AG20443 (cell line): ENCODE measurements around the gene MKI67.

Experiments
- DNase-seq: peaks from one replicate; pipeline ENCODE4 v3.0.0; 2012; ENCODE audit warnings: low spot score, mixed read lengths

MKI67 gene

DNA sequence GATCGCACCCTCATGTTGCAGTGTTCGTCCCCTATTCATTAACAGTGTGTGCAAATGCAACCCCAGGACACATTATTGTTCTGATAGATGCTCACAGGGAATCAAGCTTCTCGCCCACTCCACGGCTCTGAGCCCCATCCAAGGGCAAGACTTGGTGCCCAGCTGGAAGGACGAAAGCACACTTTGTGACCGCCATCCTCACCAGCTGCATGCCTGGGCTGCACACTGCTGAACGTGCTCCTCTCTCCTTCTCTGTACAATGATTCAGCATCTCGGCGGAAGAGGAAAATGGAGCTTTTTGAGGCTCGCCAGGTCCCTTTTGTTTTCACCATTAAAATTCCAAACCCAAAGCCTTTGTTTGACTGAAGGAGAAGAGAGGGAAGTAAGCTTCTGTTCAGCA lies 41.9 kb downstream of the MKI67 start:
- no peak for DNase-seq

DNA sequence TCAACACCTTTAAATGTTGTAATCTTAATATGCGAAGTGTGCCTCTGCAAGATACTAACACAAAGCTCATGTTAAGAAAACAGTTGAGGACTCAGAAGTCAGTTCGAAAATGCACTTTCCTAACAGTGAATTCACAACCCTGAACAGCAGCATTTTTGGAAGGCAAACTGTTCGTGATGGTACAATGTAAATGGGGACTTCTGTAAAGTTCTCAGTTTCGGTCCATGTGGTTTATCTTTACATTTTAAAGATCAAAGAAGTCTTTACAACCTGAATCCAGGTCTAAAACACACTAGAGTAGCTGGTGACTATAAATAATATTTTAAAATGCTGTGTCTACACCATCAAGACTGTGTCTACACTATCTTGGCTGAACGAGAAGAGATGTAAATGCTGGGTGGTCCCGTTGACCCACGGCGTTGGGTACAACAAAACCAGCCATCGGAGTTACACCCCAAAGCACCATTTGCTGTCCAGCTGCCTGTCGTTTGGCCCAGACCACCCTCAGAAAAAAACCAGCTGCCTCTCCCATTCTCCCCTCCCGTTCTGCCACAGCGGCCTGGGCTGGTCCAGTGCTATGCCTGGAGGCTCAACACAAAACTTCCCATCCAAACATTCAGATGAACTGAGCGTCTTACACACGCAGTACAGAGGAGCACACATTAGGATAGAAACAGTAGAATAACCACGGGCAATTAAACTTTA lies 42.9 kb downstream of the MKI67 start:
- no peak for DNase-seq

DNA sequence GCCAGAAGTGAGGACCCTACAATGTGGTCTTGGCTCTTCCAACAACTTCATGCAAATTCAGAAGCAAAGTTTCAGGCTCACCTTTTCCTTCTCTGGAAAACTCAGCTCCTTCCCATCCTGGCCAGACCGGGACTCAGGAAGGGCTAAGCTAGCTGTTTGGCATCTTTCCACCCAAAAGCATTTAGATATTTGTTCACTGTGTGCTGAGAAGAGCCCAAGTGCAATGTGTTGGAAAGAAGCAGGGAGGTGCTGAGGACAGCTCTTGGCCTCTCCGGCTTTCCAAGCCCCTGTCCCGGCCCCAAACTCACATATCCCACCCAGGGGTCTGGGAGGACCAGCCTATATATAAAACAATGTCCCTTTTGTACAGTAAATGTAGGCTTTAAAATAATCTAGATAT lies 44.5 kb downstream of the MKI67 start:
- DNase-seq = no peak

DNA sequence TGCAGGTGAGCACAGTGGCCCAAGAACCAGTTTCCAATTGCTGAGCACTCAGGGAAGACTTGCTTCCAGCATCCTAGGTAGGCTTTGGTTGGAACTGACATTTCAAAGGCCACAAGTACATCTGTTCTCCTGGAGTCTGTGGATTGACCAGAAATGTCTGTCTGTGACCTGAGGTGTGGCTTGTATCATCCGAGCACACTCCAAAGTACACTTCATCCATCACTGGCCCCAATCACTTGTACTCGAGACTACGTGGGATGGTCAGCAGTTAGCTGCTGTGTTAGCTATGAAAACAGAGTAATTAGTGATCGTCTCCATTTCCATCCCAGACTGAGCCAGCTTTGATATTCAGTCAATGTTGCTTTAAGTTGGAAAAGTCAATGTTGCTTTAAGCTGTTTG lies 45.0 kb downstream of the MKI67 start:
- no peak for DNase-seq

DNA sequence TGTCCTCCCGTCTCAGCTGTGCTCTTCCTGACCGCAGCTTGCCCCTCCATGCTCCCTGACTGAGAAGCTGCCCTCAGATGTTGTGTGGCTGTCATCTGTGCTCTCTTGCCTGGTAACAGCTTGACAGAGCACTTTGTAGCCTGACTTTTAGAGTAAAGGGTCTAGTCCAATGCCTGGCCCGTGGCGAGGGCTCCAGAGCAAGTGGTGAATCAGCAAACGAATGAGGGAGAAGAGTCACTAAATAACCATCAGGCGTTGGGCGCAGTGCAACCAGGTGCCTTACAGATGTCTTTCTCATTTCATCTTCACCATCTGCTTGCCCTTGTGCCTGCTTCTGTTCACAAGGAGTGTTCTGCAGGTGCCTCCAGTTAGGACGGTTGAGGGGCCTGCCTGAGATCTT lies 45.6 kb downstream of the MKI67 start:
- no peak for DNase-seq

DNA sequence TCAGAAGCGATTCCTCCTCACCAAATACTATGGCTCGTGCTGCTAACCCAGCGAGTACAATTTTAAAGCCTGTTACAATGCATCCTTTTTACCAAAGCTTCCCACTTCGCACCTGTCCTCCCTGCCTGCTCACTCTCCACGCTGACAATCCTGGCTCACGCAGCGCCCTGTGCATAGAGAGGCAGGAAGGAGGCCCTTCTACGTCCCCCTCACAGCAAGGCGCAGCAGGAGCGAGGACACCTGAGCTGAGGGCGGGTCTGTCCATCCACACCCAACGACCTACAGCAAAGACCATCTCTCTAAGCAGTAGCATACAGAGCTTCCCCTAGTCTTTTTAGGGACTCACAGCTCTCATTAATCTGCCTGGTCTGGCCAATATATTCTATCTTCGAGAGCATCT lies 46.0 kb downstream of the MKI67 start:
- no peak for DNase-seq

DNA sequence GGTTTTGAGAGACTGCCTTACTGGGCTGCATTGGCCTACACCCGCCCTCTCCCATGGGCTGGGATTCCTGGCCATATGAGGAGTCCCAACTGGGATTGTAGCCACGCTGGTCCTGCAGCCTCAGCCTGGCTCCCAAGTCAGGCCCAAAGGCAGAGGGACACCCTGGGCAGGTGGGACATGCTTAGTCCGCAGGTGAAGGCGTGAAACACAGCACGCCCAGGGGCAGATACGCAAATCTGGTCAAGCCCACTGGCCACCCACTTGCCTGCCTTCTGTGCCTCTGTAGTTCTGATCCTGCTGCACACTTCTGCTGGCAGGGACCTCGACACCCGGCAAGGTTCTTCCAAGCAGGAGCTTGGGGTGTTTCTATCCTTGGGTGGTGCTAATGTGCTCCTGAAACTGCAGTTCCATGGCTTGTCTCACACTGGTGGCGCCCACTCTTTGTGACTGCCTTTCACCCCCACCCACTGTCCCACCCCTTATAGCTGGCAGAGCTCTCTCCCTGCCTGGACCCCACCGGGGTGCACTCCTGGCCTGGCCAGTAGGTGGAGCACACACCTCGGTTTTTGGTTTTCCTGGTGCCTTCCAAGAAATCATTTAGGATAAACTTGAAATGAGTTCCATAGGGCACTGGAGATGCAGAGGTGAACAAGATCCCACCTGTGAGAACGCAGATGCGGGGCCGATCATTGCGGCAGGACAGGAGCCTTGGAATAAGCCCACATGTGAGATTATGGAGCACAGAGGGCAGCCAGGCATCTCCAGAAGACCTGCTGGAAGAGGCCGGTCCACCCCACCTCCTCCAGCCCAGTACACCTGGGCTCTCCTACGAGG lies 47.9 kb downstream of the MKI67 start:
- peak; percentile 89 for DNase-seq

DNA sequence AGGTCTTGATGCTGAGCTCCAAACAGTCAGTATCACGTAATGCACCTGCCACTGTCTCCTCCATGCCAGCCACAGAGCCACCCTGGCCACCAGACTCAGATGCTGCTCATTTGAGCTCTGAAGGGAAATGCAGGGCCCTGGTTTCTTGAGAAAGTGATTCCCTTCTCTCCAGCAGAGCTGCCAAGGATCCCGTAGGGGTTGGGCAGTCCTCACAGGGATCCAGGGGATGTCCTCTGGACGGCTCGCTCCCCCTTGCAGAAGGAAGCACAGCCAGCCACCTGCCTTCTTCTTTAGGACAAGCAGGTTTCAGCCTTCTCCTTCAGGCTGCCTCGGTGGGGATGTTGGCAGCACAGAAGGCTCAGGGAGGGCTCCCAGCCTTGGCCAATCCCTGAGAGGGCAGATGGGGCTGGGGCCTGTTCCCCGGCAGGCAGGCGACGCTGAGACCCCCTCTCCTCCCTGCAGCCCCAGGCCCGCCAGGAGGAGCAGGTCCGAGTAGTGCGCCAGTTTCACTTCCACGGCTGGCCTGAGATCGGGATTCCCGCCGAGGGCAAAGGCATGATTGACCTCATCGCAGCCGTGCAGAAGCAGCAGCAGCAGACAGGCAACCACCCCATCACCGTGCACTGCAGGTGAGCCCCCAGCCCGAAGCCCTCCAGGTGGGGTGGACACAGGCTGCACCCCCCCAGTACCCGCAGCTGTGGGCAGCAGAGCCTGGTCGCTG lies 48.9 kb downstream of the MKI67 start:
- DNase-seq = no peak

DNA sequence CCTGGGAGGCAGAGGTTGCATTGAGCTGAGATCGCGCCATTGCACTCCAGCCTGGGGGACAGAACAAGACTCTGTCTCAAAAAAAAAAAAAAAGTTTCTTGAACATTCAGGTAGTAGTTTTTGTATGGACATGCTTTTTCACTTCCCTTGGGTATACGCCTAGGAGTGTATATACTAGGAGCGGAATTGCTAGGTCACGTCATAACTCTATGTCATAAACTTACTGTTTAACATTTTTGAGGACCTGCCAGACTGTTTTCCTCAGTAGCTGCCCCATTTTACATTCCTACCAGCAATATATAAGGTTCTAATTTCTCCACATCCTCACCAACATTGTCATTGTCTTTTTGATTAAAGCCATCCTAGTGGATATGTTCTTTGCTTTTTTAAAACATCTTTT lies 51.6 kb downstream of the MKI67 start:
- DNase-seq = no peak

DNA sequence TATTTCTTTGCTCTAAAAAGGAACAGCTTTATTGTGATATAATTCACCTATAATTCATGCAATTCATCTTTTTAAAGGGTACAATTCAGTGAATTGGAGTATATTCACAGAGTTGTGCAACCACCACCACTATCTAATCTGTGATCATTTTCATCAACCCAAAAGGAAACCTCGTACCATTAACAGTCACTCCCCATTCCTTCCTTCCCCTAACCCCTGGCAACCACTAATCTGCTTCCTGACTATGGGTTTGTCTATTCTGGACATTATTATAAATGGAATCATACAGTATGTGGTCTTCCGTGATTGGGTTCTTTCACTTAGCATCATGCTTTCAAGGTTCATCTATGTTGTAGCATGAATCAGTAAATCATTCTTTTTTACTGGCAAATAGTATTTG lies 52.3 kb downstream of the MKI67 start:
- no peak for DNase-seq

DNA sequence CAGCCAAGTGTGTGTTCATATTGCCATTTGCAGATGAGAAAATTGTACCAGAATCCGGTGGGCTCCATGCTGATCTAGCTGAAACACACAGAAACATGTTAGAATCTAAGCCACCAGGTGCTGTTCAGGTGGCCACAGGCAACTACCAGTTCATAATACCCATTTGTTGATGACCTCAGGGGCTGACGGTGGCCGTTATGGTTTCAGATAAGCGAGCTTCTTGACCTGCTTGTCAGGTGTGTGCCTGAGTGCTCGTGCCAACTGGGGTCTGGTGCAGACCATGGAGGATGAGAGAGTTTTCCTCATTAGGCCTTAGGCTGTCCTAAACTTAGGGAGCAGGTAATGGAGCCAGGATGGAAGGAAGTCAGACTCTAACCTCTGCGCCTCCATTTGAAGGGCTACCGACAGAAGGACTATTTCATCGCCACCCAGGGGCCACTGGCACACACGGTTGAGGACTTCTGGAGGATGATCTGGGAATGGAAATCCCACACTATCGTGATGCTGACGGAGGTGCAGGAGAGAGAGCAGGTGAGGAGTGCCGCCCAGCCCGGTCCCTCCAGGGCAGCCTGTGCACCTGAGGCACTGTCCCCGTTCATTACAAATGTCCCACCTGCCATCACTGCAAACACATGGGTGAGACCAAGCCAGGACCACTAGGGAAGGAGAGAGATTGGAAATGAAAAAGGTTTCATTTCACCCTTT lies 53.1 kb downstream of the MKI67 start:
- DNase-seq = no peak

DNA sequence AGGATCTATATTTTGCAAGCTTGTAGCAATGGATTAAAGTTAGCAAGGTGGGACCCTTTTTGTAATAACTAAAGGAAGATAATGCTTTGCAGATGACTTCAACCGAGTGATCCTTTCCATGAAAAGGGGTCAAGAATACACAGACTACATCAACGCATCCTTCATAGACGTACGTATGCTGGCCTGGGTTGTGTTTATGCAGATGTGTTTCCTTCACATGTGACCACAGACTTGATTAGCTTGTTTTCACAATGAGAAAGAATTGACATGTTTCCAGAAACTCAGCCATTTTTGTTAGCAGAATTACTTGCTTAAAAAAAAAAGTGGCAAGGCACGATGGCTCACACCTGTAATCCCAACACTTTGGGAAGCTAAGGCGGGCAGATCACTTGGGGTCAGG lies 54.2 kb downstream of the MKI67 start:
- no peak for DNase-seq

DNA sequence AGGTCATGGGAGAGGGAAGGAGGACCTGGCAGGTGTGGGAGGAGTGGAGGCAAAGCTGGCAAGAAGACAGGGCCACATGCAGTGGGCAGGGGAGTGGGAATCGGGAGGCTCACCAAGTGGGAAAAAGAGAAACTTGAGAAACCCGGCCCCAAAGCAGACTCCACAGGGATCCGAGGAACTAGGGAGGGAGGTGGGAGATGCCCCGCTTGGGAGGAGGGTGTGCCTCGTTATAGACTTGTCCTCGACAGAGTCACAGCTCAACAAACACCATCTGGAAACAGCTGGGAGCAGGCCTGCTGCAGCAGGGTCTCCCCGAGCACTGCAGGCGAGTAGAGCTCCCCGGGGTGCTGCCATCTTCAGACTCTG lies 54.8 kb downstream of the MKI67 start:
- DNase-seq = no peak

DNA sequence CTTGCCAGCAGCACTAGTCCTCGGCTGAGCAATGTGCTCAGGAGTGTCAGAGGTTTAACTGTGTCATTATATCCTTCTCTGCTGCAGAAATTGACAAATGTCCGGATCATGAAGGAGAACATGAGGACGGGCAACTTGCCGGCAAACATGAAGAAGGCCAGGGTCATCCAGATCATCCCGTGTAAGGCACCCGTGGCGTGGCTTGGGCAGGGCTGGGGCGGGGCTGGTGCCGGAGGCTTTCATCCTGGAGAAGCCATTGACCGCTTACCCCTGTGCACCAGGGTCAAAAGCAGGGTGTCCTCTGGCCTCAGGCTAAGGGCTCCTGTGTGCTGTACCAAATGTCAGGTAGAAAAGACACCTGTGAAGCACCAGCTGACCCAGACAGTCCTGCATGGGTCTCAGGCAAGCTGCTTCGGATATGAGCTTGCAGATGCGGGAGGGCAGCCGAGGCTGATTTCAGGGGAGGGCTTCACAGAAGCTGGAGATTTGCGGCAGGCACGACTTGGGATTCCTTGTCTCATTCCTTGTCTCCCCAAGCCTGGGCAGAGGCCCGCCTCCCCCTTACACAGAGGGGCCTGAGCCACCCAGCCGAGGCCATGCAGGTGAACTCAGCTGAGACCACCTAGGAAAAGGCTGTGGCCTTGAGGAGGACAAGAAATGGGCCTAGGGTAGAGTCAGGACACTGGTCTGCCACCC lies 55.4 kb downstream of the MKI67 start:
- DNase-seq = no peak

DNA sequence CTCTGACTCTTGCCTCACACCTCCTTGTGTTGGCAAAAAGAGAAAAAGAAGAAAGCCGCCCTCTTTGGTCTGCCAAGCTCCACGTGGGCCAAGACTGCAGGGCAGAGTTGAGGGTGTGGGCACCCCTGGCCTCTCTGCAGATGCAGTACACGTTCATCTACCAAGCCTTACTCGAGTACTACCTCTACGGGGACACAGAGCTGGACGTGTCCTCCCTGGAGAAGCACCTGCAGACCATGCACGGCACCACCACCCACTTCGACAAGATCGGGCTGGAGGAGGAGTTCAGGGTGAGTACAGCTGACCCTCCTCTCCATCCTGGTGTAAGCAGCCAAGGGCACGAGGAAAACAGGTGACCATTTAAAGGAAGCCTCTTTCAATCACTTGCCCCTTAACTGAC lies 56.1 kb downstream of the MKI67 start:
- no peak for DNase-seq

DNA sequence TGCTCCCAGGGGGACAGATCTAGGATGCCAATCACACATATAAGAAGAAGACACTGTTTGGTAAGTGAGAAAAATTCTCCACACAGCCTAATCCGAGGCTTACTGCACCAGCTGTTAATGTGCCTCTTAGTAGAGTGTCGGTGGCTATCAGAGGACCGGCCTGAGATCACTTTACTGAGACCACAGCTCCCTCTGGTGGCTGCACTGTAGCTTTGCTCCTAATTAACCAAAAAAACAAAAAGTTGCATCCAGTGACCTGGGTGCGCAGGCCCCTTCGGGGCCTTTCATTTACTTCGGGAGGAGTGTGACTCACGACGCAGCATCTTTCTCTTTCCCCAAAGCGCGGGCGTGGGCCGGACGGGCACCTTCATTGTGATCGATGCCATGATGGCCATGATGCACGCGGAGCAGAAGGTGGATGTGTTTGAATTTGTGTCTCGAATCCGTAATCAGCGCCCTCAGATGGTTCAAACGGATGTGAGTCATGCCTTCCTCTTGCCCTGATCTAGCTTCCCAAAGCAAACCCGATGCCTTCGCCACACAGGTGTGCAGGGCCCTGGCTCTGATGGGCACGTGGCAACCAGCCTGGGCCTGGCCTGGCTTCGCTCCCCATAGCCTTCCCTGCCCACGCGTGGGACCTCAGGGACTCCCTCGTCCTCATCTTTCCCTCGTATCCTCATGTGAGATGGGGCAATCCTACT lies 56.7 kb downstream of the MKI67 start:
- DNase-seq = peak; percentile 84

DNA sequence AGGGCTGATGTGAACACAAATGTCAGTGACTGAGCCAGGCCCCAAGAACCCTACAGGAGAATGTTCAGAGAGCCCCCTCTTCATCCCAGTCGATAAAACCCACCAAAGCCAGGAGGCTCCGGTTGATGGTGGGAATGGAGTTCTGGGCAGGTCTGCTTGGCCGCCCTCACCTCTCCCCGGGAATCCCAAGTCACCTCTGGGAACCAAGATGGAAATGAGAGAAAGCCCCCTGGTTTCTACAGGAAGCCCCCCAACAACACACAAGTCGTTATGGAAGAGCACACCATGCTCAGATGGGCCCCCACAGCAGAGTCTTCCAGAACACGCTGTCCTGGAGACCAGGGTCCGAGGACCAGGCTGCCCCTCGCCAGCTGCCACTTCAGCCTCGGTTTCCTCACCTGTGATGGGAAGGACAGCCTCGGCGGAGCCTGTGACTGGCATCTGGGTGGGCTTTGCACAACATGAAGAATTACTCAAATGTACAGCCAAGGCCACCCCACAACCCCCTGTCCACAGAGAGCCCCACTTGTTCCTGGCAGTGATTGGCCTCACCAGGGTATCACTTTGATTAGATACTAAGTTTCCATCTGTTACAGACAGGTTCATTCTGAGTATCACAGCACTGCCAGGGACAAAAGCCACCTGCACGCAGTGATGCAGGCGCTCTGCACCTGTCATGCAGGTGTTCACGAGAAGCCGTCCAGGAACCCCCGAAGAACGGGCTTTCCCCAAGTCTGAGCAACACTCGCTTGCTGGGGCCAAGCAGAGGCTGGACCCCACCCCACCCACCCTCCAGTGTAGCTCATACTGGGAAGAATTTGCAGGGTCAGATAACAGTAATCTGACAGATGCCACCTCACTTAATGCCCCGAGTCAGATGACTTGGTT lies 57.6 kb downstream of the MKI67 start:
- no peak for DNase-seq

DNA sequence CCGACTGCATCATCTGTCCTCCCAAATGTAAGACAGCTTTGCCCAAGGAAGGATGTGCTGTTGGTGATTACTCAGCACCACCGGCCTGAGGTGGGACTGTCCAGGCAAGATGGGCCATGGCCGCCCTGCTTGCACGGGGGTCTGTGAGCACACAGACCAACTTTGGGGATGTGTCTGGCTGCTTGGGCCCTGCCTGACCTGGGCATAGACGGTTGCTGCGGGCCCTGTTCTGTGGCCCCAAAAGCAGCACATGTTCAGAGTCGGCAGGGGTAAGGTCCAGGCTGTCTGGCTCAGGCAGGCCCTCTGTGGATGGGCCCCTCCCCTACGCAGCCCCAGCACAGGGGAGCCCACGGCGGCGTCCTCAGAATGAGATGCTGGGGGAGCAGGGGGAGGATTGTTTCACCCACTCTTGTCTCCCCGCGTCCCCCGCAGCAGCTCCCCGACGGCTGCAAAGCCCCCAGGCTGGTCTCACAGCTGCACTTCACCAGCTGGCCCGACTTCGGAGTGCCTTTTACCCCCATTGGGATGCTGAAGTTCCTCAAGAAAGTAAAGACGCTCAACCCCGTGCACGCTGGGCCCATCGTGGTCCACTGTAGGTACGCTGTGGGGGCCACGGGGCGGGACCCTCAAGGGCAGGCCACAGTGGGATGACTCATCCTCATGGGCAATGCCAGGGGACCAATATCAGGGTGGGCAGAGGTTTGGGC lies 58.4 kb downstream of the MKI67 start:
- no peak for DNase-seq

DNA sequence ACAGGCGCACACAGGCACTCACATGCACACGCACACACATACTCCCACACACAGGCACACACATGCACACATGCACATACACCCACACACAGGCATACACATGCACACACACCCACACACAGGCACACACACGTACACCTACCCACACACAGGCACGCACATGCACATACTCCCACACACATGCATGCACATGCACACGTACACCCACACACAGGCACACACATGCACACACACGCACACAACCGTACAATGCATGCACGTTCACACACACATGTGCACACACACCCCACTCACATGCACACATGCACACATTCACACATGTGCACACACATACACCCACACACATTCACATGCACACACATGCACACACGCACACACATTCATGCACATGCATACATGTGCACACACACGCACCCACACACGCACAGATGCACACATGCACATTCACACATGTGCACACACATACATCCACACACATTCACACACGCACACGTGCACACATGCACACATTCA lies 59.3 kb downstream of the MKI67 start:
- DNase-seq = no peak
